ENCODE measurements around the gene LNP1. TPM values are rescaled to one million over a fixed set of nuclear protein-coding genes. Genes with fewer than 3 reads are reported as not detected.

The LNP1 gene
- total and polyA plus RNA-seq, 2 of the 13 experiments (the other 11 are each of a cell fraction or from before 2014, with no cell fraction given), result 3.6 to 7.0 TPM

GRCh38 chr3:100400780-100401673, at the start of gene LNP1, which contains the start of gene TOMM70 (continued):
- TF ChIP-seq ZBTB40 (IDR thresholded peaks at IDR 0.05) (peak; percentile 59), ZBTB40 (CRISPR knock-in tag; IDR thresholded peaks at IDR 0.05) (peak; percentile 81), SIX4 (CRISPR knock-in tag; IDR thresholded peaks at IDR 0.05) (peak; percentile 20; the same call in 1 of the 2 replicates), ZNF441 (CRISPR knock-in tag; IDR thresholded peaks at IDR 0.05; ENCODE audit: borderline replicate concordance) (no peak; the same call in 1 of the 2 replicates), THAP7 (CRISPR knock-in tag; IDR thresholded peaks at IDR 0.05) (0 out of 2 replicates have a peak, but pooled peaks have one; percentile 43), HNRNPUL1 (IDR thresholded peaks at IDR 0.05; ENCODE audit: low read depth, low read length) (no peak), ZFX (CRISPR knock-in tag; IDR thresholded peaks at IDR 0.05; ENCODE audit: low read depth) (peak; percentile 91), TFAP4 (IDR thresholded peaks at IDR 0.05; ENCODE audit: borderline replicate concordance, low read depth) (peak; percentile 47; the same call in 1 of the 2 replicates), ZNF12 (CRISPR knock-in tag; IDR thresholded peaks at IDR 0.05) (0 out of 2 replicates have a peak, but pooled peaks have one; percentile 25), GLI4 (CRISPR knock-in tag; IDR thresholded peaks at IDR 0.05; ENCODE audit: borderline replicate concordance) (peak; percentile 91; the same call in 1 of the 2 replicates), ZNF891 (CRISPR knock-in tag; IDR thresholded peaks at IDR 0.05) (peak; percentile 43; the same call in 1 of the 2 replicates), MYNN (CRISPR knock-in tag; IDR thresholded peaks at IDR 0.05; ENCODE audit: low read depth) (0 out of 2 replicates have a peak, but pooled peaks have one; percentile 65), ZNF790 (CRISPR knock-in tag; IDR thresholded peaks at IDR 0.05; ENCODE audit: borderline replicate concordance) (no peak; the same call in 1 of the 2 replicates), MATR3 (CRISPR knock-in tag; IDR thresholded peaks at IDR 0.05) (no peak), NFKBIZ (CRISPR knock-in tag; IDR thresholded peaks at IDR 0.05) (peak; percentile 72; the same call in 1 of the 2 replicates), PHF5A (CRISPR knock-in tag; IDR thresholded peaks at IDR 0.05; ENCODE audit: low read depth, unreplicated experiment) (peak; percentile 39), SNAI1 (CRISPR knock-in tag; IDR thresholded peaks at IDR 0.05; ENCODE audit: borderline replicate concordance) (no peak), ZNF615 (CRISPR knock-in tag; IDR thresholded peaks at IDR 0.05; ENCODE audit: borderline replicate concordance) (no peak)
